Renal cortex interstitium (tissue), 11 donors: ENCODE results near the gene ESYT3. TPM values are rescaled to one million over a fixed set of nuclear protein-coding genes. Genes with fewer than 3 reads are reported as not detected.

Source experiments
- DNase-seq, 11 donors: peaks; one replicate each; pipeline ENCODE4 v3.0.0-alpha.2; 2013; ENCODE audit warnings: low read depth in 9 of 11, low spot score in 4 of 11; ENCODE audit errors: extremely low read depth in 1 of 11
- polyA plus RNA-seq, 3 donors: library from polyadenylated mRNA; unstranded; fragments of 120-200 nt; gene quantifications; one replicate each; pipeline ENCODE4 v1.2.1, GENCODE V29; 2013; ENCODE audit not compliant: insufficient read length in 3 of 3

Gene ESYT3
- polyA plus RNA-seq, 3 donors = 1.2 to 1.9 (median 1.4) TPM

DNA sequence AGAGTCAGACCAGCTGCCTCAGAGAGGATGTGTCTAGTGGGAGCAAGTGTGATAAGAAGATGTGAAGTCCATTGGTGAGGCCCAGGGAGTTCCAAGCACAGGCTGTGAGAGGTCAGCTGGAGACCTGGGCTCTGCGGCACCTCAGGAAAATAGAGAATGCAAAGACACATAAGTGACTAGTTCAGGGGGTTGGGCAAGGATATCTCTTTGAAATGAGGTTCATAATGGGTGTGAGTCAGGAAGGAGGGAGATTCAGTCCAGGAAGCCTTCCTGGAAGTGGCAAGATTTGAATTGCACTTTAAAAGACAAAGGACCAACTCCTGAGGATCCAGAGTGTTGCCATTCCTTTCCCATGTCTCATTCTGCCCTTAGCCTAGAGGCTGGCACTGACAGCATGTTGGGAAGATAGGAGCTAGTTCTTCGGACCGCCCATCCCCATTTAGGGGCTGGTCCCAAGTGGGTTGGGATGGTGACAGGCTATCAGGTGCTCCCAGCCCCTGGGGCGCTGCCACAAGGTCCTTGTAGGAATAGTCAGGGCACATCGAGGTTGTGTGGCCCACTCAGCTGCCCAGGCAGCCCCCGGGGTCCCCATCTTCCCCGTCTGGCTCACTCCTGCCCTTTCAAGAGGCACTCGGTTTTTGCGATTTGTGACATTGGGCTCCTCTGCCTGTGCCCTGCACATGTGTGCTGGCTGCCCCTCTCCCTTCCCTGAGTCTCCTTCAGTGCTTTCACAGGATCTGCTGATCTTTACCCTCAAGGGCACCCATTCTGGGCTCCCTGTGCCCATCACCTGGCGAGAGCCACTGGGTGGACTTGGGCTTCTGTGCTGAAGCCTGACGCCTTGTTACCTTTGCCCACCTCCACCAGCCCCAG is 23.7 kb downstream of the ESYT3 start:
- no peak for DNase-seq

DNA sequence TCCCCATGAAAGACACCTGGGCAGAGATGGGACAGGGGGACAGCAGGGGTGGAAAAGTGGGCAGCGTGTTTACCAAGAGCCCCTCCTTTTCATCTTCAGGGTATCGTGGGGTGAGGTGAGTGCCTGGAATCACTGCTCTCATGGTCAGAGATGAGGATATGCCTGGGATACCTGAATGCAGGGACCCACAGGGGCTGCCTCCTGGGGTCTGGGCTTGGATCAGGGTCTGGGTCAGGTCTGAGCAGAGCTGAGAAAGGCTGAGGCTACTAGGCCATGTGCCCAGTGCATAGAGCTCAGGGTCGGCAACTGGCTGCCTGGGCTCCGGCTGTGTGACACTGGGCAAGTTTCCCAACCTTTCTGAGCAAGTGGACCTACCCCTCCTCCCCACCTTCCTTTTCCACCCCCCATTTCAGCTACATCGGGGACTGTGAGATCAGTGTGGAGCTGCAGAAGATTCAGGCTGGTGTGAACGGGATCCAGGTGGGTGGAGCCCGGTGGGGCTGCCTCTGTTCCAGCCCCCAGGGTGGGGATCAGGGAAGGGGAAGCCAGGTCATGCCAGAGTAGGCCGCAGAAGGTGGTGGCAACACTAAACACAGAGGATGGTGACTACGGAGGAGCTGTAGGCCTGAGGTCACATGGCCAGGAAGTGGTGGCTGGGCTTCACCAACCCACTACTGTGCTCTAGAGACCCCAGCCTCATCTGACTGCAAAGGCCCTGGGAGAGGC is 24.5 kb downstream of the ESYT3 start:
- DNase-seq = no peak

DNA sequence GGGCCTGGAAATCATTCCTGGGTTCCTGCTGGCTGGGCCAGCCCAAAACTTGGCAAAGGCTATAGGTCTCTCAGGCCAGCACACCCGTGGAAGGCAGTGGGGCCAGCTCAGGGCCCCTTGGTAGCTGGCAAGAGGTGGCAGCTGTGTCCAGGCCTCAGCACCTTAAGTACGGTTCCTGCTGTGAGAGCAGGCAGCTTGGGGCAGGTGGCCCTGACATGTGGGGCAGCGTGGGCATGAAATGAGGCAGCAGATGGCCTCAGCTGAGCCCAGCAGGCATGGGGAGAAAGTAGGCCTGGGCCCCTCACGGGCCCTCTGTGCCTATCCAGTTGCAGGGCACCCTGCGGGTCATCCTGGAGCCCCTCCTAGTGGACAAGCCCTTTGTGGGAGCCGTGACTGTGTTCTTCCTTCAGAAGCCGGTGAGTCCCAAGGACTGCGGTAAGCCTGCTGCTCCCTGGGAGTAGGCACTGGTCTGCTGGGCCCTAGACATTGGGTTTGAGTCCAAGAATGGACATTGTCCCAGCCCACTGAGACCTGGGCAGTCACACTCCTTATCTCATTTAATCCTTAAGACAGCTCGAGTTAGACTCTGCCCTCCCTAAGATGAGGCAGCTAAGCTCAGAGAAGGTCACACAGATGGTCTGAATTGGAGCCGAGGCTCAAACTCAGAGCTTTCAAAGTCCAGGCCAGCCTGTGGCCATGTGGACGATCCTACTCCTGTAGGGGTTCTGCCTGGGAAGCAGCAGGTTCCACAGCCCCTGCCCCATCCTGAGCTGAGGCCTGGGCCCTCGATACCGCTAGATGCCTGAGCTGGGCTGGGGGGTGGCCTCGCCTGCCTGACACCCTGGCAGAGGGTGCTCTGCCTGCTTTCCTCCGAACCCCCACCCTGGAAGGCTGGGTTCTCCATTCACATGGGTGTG is 25.5 kb downstream of the ESYT3 start:
- DNase-seq = no peak

DNA sequence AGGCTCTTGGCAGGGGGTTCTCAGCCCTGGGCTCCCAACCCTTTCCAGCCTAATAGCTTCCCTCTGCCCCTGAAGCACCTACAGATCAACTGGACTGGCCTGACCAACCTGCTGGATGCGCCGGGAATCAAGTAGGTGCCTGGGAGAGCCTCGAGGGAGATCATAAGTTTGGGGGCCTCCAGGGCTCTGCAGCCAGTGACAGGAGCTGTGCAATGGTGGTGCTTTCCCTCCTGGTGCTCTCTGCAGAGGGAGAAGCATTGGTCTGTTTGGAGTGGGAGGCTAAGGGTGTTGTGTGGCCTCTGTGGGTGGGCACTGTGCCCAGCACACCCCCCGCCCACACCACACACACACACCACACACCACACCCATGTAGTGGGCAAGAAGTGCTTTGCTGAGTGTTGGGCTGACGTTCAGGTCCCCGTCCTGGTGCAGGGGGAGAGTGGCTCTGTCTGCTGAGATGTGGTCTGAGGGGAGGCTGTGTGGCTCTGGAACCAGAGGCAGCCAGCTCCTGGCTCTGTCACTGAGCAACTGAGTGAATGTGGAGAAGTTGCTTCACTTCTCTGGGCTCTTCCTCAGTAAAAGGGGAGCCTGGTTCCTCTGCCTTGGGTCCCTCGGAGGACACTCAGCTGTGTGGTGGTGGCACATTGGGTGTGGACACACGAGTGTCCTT is 26.3 kb downstream of the ESYT3 start:
- DNase-seq = no peak

DNA sequence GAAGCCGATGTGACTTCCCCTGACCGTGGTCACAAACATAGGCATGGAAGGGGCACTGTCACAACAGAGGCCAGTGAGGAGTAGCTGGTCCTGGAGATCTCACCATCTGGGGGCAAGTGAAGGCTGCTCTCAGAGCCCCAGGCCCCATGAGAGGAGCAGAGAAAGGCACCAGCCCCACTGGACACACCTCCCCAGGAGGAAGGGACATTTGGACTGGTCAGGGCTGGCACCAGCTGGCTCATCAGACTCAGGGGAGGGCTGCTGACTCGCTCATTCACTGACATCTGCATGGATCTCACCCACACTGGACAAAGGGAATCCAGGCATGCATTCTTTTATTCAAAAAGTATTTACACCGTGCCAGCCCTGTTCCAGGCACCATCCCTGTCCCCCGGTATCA is 26.8 kb downstream of the ESYT3 start:
- DNase-seq = no peak

DNA sequence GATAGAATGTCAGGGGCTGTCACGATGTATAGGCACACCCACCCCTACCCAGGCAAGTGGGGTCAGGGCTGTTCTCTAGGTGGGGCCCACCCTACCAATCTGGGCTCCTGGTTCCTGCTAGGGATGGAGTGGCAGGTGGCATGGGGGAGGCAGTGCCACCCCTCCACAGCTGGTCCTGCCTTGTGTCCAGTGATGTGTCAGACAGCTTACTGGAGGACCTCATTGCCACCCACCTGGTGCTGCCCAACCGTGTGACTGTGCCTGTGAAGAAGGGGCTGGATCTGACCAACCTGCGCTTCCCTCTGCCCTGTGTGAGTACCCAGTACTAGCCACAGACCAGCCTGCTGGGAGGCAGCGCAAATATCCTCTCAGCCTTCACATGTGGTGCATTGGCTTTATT is 27.5 kb downstream of the ESYT3 start:
- no peak for DNase-seq

DNA sequence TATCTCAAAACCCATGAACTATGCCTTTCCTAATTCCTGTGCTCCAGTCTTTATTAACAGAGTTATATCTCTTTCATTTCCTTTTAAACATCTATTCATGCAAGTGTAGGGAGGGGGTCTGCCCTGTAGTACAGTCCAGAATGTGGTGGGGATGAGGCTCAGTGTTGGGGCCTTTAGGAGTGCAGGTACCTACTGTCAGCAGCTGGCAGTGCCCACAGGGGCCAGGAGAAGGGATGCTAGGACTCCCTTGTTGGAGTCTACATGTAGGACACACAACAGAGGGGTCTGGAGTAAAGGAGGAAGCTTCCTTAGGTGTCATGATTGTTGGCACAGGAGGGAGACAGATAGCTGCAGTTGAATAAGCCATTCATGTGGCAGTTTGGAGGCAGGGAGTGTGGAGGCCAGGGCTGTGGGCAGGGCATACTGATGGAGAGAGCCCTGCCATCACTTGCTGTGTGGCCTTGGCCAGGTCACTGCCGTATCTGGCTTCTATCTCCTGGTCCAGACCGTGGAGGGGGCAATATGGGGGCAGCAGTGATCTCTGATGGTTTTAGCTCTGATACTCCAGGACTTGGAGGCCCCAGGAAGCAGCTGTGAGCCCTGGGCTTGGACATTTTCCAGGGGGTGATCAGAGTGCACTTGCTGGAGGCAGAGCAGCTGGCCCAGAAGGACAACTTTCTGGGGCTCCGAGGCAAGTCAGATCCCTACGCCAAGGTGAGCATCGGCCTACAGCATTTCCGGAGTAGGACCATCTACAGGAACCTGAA is 29.5 kb downstream of the ESYT3 start:
- DNase-seq = no peak

DNA sequence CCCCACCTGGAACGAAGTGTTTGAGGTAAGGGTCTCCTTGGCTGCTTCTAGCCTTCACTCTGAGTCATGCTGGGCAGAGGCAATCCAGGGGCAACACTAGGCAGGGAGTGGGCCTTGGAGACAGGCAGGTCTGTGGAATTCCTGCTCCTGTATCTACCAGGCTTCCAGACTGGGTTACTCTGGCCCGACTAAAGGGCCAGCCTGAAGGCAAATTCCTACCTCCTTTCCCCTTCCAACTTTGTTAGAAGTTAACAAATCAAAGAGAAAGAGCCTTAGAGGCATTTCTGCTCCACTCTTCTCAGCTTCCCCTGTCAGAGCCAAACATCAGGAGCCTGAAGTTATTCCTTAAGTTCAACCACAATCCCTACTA is 30.1 kb downstream of the ESYT3 start:
- DNase-seq = no peak

DNA sequence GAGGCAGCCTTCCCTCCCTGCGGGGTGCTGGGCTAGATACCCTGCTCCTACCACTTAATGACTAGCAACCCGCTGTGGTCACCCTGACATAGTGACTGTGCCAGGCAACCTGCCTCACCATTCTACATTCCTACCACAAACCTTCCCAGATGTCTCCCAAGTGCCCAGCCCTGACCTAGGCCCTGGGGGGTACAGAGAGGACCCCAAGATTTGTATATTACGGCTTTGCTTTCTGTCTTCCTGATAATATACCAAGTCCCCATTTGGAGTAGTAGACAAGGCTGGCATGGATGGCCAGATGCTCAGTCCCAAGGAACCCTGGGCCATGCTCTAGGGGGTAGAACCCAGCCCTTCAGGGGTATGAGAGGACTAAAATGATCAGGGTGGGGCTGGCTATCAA is 31.0 kb downstream of the ESYT3 start:
- no peak for DNase-seq

DNA sequence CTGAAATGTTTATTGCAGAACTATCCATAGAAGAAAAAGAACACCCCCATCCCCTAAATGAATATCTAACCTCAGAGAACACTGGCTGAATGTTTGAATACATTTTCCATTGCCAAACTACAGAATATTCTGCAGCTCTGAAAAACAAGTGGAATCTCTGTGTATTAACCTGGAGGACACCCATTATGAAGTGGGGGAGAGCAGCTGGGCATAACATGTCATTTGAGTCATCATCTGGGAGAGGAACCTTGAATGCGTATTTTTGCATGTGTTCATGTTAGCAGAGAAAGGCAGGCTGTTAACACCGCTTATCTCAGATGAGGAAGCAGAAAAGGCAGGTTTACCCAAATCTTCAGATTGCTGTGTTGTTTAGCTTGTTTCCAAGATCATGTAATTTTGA is 31.5 kb downstream of the ESYT3 start:
- DNase-seq = no peak

DNA sequence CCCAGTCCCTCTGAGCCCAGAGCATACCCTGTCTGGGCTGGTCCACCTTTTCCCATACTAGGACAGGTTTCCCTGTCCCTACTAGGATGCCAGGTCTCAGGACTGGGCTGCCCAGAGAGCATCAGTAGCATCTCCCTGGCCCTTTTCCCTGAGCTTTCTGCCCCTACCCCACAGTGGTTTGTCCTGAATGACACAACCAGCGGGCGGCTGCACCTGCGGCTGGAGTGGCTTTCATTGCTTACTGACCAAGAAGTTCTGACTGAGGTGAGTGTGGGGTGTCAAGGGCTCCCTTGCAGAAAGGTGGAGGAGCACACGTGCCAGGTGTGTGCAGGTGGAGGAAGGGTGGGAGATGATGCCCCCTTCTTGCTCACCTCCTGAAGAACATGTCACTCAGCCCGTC is 33.5 kb downstream of the ESYT3 start:
- no peak for DNase-seq

DNA sequence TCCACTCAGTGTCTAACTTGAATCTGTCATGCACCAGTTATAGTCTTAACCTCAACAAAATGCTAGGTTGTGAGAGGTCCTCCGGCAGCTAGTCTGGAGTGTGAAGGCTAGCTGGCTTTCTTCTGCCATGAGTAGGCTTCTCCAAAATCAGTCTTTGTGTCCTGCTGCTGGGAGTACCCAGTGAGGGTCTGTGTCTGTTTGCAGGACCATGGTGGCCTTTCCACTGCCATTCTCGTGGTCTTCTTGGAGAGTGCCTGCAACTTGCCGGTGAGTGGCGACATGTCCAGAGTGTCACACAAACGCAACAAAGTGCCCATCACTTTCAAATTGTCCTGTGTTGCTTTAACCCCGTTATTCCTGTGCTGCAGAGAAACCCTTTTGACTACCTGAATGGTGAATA is 34.0 kb downstream of the ESYT3 start:
- DNase-seq = no peak

DNA sequence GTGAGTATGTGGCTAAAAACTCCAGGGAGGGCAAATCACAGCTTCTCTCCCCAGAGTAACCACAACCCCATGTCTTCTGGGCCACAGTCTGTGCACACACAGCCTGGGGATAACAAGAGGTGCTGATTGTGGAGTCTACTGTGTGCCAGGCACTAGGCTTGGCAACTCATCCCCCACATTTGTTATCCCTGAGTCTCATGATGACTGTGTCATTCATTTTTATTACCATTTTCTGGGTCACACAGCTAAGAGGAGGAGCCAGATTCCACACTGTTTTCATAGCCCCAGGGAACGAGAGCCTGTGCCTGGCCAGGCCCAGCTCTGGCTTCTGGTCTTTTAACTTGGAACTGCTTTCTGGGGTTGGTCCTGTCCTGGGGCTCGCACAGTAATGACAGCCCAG is 34.5 kb downstream of the ESYT3 start:
- no peak for DNase-seq

DNA sequence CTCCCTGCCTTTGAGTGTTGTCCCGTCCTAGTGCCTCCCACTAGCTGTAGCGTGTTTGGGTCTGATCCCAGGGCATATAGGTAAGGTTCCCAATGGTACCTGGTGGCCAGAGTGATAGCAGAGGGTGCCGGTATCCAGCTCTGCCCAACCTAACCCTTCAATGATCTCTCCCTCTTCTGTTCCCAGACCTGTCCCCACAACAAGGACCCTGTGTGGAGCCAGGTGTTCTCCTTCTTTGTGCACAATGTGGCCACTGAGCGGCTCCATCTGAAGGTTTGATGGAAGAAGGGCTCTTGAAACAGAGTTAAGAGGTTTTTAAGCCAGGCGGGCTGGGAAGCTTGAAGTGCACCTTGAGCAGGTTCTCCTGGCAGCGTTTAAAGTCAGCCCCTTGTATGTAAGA is 35.5 kb downstream of the ESYT3 start:
- no peak for DNase-seq

DNA sequence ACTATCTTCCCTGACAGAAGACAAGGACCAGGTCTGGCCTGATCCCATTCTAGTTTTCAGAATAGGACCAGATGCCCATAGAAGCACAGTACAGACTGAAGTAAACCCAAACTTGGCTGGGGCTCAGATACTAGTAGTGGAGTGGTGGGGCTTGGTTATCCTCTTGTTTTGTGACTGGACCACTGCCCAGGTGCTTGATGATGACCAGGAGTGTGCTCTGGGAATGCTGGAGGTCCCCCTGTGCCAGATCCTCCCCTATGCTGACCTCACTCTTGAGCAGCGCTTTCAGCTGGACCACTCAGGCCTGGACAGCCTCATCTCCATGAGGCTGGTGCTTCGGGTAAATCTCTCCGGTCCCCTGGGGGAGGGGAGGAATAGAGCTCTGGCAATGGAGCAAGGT is 36.3 kb downstream of the ESYT3 start:
- DNase-seq = no peak

DNA sequence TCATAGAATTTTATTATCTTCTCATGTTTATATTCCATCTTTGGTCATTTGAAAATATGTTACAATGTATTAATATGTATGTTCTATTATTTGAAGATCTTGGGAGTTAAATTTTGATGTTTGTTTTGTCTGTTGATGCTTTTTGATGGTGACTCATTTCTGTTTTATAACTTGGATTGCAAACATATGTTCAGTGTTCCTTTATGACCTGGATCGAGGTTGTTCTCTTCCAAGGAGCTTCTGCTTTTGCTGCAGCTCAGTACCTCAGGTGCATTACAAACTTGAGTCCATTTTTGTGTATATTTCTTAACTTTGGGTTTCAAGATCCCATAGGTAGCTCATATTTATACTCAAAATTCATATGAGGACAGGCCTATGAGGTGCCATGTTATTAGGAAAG is 37.1 kb downstream of the ESYT3 start:
- DNase-seq = no peak

DNA sequence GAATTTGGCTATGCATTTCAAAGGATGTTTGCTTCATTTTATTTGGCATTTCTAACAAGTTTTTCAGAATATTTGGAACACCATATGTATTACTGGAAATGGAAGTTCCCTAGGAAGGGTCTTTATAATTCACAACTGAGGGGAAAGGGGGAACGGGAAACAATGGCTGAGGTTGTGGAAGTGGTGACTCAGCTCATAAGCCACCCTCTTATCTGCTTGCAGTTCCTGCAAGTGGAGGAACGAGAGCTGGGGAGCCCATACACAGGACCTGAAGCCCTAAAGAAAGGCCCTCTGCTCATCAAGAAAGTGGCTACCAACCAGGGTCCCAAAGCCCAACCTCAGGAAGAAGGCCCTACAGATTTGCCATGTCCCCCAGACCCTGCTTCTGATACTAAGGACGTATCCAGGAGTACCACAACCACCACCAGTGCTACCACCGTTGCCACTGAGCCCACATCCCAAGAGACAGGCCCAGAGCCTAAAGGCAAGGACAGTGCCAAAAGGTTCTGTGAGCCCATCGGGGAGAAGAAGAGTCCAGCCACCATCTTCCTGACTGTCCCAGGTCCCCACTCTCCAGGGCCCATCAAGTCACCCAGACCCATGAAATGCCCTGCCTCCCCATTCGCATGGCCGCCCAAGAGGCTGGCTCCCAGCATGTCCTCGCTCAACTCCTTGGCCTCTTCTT is 37.9 kb downstream of the ESYT3 start:
- DNase-seq = no peak

DNA sequence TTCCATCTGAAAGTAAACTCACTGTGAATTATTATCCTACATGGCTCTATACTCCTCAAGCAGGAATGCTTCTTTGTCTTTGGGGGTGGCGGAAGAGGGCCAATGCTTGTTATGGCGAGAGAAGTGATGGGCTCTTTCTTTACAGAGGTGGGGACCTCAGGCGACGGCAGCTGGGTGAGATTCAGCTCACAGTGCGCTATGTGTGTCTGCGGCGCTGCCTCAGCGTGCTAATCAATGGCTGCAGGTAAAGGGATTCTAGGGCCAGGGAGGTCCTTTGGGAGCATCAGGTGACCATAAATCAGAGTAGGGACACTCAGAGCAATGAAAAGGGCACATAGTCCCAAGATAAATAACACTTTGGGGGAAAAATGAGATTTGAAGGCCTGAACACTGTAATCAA is 39.0 kb downstream of the ESYT3 start:
- no peak for DNase-seq
